IMR-90 (cell line): ENCODE measurements around the gene NLRC5.

Experiments used
- CEBPB ChIP-seq: IDR thresholded peaks from 2 replicates; pipeline ENCODE4 v1.6.1; 2012; ENCODE audit warnings: low read depth, low read length, improper control_type of control experiment
- CTCF ChIP-seq: conservative IDR thresholded peaks from 2 replicates; pipeline ENCODE4 v1.5.1; 2012; ENCODE audit warnings: mild to moderate bottlenecking, low read depth, low read length, improper control_type of control experiment
- ELK1 ChIP-seq: fragments of 150-350 bp; IDR thresholded peaks from 2 replicates; pipeline ENCODE4 v1.6.1; 2016; ENCODE audit warnings: low read depth, mild to moderate bottlenecking, low read length, moderate library complexity, borderline replicate concordance
- MAZ ChIP-seq: IDR thresholded peaks from 2 replicates; pipeline ENCODE4 v1.6.1; 2012; ENCODE audit warnings: low read depth, mild to moderate bottlenecking, low read length, improper control_type of control experiment, moderate library complexity, borderline replicate concordance
- MXI1 ChIP-seq: IDR thresholded peaks from 2 replicates; pipeline ENCODE4 v1.6.1; 2012; ENCODE audit warnings: low read depth, mild to moderate bottlenecking, low read length, moderate library complexity, borderline replicate concordance
- POLR2A ChIP-seq: IDR thresholded peaks from 2 replicates; pipeline ENCODE4 v1.6.1; 2012; ENCODE audit warnings: mild to moderate bottlenecking, low read depth, low read length
- RAD21 ChIP-seq: IDR thresholded peaks from 2 replicates; pipeline ENCODE4 v1.6.1; 2012; ENCODE audit warnings: low read length, improper control_type of control experiment
- RFX5 ChIP-seq: IDR thresholded peaks from 2 replicates; pipeline ENCODE4 v1.8.0; 2012; ENCODE audit warnings: low read depth, mild to moderate bottlenecking, low read length, moderate library complexity
- SMC3 ChIP-seq: fragments of 150-350 bp; IDR thresholded peaks from 2 replicates; pipeline ENCODE4 v1.6.1; 2016; ENCODE audit warnings: low read depth, mild to moderate bottlenecking, antibody characterized with exemption, low read length, moderate library complexity
- USF2 ChIP-seq: fragments of 150-350 bp; IDR thresholded peaks from 2 replicates; pipeline ENCODE4 v1.6.1; 2017; ENCODE audit warnings: mild to moderate bottlenecking, antibody characterized with exemption, low read length, low read depth

GRCh38 chr16:56966093-56966475, 23.3 kb upstream of the NLRC5 start:
- TF ChIP-seq CTCF (no peak), RAD21 (no peak), ELK1 (no peak), USF2 (no peak), SMC3 (no peak), POLR2A (no peak), RFX5 (no peak), MXI1 (no peak), MAZ (no peak), CEBPB (no peak)
